HG02798 (cell line): Measurements from ENCODE around the gene SLC6A9.

ENCODE experiments used
- ATAC-seq: cut with Tn5 transposase; IDR thresholded peaks from one replicate; pipeline ENCODE4 v1.9.1; 2021; ENCODE audit warnings: mild to moderate bottlenecking; ENCODE audit not compliant: unreplicated experiment, poor library complexity

The SLC6A9 gene

GRCh38 chr1:44012404-44012803, 18.9 kb downstream of the SLC6A9 start:
- ATAC-seq: no peak

- no peak for ATAC-seq
Measured at GRCh38 chr1:44010935-44011471, 20.3 kb downstream of the SLC6A9 start.

GRCh38 chr1:44008259-44008658, 23.0 kb downstream of the SLC6A9 start:
- ATAC-seq: no peak

GRCh38 chr1:44002606-44003157, 28.6 kb downstream of the SLC6A9 start:
- ATAC-seq: no peak

- ATAC-seq: no peak
Measured at GRCh38 chr1:44002165-44002564, 29.1 kb downstream of the SLC6A9 start.

GRCh38 chr1:44000122-44000665, 31.1 kb downstream of the SLC6A9 start:
- ATAC-seq: no peak

- ATAC-seq: no peak
Measured at GRCh38 chr1:43999455-43999854, 31.8 kb downstream of the SLC6A9 start.

- no peak for ATAC-seq
Measured at GRCh38 chr1:43998000-43998378, 33.3 kb downstream of the SLC6A9 start.

- no peak for ATAC-seq
Measured at GRCh38 chr1:43997295-43997999, 33.8 kb downstream of the SLC6A9 start.

GRCh38 chr1:43996733-43997115, 34.5 kb downstream of the SLC6A9 start:
- ATAC-seq: no peak

GRCh38 chr1:43995984-43996732, 35.1 kb downstream of the SLC6A9 start:
- no peak for ATAC-seq

- no peak for ATAC-seq
Measured at GRCh38 chr1:43994794-43995790, 36.2 kb downstream of the SLC6A9 start.

- ATAC-seq: no peak
Measured at GRCh38 chr1:43994071-43994470, 37.2 kb downstream of the SLC6A9 start.

- no peak for ATAC-seq
Measured at GRCh38 chr1:43993206-43993914, 37.9 kb downstream of the SLC6A9 start.

- no peak for ATAC-seq
Measured at GRCh38 chr1:43992232-43992995, 38.8 kb downstream of the SLC6A9 start.

- peak; percentile 80 for ATAC-seq
Measured at GRCh38 chr1:43991476-43992231, 39.6 kb downstream of the SLC6A9 start, which contains the start of gene CCDC24. Gene CCDC24 (plus strand): TSS chr1:43991599. CDS start chr1:43991879, 280 bp downstream.

- ATAC-seq: no peak
Measured at GRCh38 chr1:43991200-43991475, 40.1 kb downstream of the SLC6A9 start.
